GM12872 (cell line): ENCODE measurements around the gene TXNDC11.

Source experiments
- CTCF ChIP-seq: IDR thresholded peaks from 3 replicates; pipeline ENCODE4 v1.5.1; 2011; ENCODE audit warnings: low read depth, mild to moderate bottlenecking, low read length, moderate library complexity; ENCODE audit not compliant: insufficient read depth

Gene TXNDC11

DNA sequence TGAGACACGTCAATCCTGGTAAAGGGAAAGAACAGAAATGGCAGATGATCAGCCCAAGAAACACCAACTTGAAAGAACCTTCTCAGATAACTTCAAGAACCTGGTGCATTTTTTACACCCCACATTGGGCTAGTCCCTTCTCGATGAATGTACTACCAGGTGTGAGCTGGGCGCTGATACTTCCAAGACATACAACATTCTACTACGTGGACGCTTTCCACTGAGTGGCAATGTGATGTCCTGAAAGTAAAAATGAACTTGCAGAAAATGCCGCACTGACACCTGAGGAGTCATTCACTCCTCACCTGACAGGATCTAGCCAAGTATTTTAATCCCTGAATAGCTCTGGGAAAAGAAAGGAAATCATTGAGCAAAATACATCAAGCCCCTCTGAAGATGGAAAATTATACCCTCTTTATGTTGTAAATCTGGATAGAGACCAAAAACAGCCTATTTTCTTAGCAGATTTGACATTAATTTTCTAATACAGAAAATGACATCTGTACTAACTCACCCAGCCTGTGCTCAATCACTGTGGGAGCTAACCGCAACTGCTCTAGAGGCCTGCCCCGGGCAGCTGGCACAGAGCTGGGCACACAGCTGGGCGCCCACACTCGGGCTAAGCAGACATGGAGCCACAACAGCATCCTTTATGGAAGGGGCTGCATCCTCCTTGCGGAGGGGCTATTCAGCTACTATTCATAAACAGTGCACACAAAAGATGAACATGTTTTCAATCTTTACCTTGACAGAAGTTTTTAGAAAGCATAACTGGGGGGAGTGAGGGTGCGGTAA lies 58.2 kb downstream of the TXNDC11 start:
- TF ChIP-seq CTCF = no peak

DNA sequence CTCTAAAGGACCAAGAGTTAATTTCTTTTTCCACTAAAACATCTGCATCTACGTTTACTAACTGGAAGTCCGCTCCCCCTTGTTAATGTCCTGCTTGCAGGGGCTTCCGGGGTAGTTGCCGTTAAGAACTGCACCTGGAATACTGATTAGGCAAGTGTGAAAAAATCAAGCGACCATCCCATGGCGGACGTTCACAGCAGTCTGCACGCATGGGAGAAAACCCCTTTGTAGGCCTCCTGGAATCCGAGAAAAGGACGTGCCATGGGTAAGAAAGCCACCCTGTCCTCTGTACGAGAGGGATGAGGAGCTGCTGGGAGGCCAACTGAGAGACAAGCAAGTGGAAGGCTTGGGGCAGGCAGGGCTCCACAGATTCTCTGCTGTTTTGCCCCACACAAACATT lies 59.5 kb downstream of the TXNDC11 start:
- no peak for TF ChIP-seq CTCF

DNA sequence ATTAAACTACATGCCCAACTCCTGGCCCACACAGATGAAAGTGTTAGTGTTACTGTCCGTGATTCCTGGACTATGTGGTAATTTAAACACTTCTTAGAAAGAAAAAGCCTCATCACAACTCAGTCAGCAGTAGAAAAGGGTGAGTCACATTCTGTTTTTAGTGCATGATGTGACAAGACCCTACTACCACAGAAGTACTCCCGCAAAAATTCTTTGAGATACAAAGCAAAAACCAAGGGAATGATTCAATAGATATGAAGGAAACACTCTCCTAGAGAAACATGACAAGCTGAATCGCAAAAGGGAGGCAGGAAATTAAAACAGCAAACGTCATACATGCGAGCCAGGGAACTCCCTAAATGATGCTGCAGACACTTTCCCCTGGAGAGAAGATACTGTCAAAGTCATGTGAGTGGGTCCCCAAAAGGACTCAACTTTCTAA lies 60.0 kb downstream of the TXNDC11 start:
- TF ChIP-seq CTCF = no peak

- TF ChIP-seq CTCF = no peak
Measured at GRCh38 chr16:11681976-11682654, 60.5 kb downstream of the TXNDC11 start.

- TF ChIP-seq CTCF = no peak
Measured at GRCh38 chr16:11681556-11681955, 61.1 kb downstream of the TXNDC11 start.

DNA sequence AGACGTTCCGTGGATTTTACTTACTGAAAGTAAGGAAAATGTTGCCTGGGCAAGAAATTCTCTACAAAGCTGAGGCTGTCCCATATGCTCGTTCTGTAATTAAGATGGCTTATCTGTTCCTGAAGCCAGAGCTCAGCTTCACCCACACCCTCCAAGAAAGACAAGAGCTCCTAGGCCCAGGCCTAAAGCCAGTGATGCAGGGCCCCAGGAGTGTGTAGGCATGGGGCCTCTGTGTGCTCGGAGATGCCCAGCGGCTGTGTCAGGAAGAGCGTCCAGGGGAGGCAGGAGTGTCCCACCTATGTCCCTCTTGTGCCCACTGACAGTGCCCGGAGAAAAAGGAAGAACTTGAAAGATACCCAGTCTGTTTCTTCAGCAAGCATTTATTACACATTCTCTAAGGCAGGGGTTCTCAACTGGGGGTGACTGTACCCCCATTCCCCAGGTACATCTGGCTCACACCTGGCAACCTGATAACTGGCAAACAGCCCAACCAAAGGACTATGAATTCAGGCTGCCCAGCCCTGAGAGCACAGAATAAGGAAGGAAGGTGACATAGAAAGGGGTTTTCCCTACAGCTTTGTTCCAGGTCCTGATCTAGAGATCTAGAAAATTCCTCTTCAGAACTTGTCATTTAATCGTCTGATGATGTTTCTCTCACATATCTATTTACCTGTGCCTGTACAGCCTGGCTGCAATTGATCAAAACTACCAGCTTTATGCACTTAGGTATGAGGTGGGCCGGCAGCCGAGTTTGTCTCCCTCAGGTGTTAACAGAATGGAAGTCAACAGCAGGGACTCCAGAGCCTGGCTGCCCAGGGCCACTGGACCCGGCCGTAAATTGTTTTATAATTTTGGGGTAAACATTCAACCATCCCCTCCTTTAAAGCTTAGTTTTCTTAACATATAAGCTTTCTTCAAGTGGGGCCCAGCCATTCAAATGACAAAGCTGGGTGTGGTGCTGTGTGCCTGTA lies 62.4 kb downstream of the TXNDC11 start:
- TF ChIP-seq CTCF = no peak

DNA sequence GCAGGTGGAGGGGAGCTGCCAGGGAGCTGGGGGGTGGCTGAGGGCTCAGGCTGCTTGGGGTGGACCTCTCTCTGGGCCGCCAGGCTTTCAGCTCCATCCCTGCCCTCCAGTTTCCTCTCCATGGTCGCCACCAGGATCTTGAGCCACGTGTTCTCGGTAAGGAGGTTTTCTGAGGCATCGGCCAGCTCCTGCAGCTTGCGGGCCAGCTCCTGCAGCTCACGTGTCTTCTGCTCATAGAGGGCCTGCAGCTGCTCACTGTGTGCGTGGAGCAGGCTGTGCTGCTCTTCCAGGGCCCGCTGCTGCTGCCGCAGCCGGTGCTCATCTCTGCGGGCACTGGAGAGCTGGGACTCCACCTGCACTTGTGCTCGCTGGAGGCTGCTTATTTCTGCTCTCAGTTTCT lies 63.4 kb downstream of the TXNDC11 start:
- TF ChIP-seq CTCF = no peak
